ENCODE data around the gene LRRC55. TPM values are rescaled to one million over a fixed set of nuclear protein-coding genes. Genes with fewer than 3 reads are reported as not detected.

Gene LRRC55
- total RNA-seq, 2 experiments from 2014 or later: not detected

- ATAC-seq (no peak), DNase-seq (no peak)
- no peaks in the 10 kb centered on the region for H3K27me3 Mint-ChIP-seq (ENCODE audit: low read depth)
- ChIA-PET CTCF (no interaction called here), POLR2A (no interaction called here)
- no peaks in the 10 kb centered on the region for H3K9me3 Mint-ChIP-seq (ENCODE audit: insufficient read depth)
- no peak overlapping the region for H3K4me3 Mint-ChIP-seq
- H3K36me3 Mint-ChIP-seq (ENCODE audit: low read depth): no peaks in the 10 kb centered on the region
- H3K27ac Mint-ChIP-seq: no peak overlapping the region
- no peaks in the 10 kb centered on the region for H3K4me1 Mint-ChIP-seq (ENCODE audit: low read depth)
These were observed 29.0 kb downstream of the LRRC55 start for GRCh38 chr11:57210781-57211180.

- Mint-ChIP-seq H3K4me1 (ENCODE audit: low read depth) (no peaks in the 10 kb centered on the region), H3K27me3 (ENCODE audit: low read depth) (peaks cover 4% of the 10 kb centered on the region), H3K27ac (no peak overlapping the region), H3K9me3 (ENCODE audit: insufficient read depth) (no peaks in the 10 kb centered on the region), H3K36me3 (ENCODE audit: low read depth) (no peaks in the 10 kb centered on the region), H3K4me3 (no peak overlapping the region)
- ATAC-seq (no peak), DNase-seq (no peak)
- CTCF ChIA-PET: interaction anchor here (0.6 kb wide), 1 partner anchor 37 kb away, joined by 3 read pairs; no protein-coding TSS in a partner anchor
- POLR2A ChIA-PET: no interaction called here
These were observed 31.8 kb downstream of the LRRC55 start for GRCh38 chr11:57213342-57214097.

GRCh38 chr11:57214098-57214417, 32.3 kb downstream of the LRRC55 start:
- no peak for DNase-seq
- no peak overlapping the region for H3K27ac Mint-ChIP-seq
- CTCF ChIA-PET: no interaction called here
- H3K27me3 Mint-ChIP-seq (ENCODE audit: low read depth): peaks cover 4% of the 10 kb centered on the region
- POLR2A ChIA-PET: no interaction called here
- no peak for ATAC-seq
- no peak overlapping the region for H3K4me3 Mint-ChIP-seq
- H3K36me3 Mint-ChIP-seq (ENCODE audit: low read depth): no peaks in the 10 kb centered on the region
- H3K4me1 Mint-ChIP-seq (ENCODE audit: low read depth): no peaks in the 10 kb centered on the region
- H3K9me3 Mint-ChIP-seq (ENCODE audit: insufficient read depth): no peaks in the 10 kb centered on the region

- CTCF ChIA-PET: no interaction called here
- DNase-seq (no peak), ATAC-seq (no peak)
- POLR2A ChIA-PET: no interaction called here
- Mint-ChIP-seq H3K4me3 (no peak overlapping the region), H3K4me1 (ENCODE audit: low read depth) (no peaks in the 10 kb centered on the region), H3K9me3 (ENCODE audit: insufficient read depth) (no peaks in the 10 kb centered on the region), H3K27me3 (ENCODE audit: low read depth) (peaks cover 6% of the 10 kb centered on the region), H3K27ac (no peak overlapping the region), H3K36me3 (ENCODE audit: low read depth) (no peaks in the 10 kb centered on the region)
These were observed 32.7 kb downstream of the LRRC55 start for GRCh38 chr11:57214494-57214893.

GRCh38 chr11:57216463-57216862, 34.7 kb downstream of the LRRC55 start:
- Mint-ChIP-seq H3K27ac (no peak overlapping the region), H3K9me3 (ENCODE audit: insufficient read depth) (no peaks in the 10 kb centered on the region), H3K4me3 (no peak overlapping the region), H3K27me3 (ENCODE audit: low read depth) (peaks cover 6% of the 10 kb centered on the region), H3K4me1 (ENCODE audit: low read depth) (no peaks in the 10 kb centered on the region), H3K36me3 (ENCODE audit: low read depth) (no peaks in the 10 kb centered on the region)
- ChIA-PET CTCF (interaction anchor here (1.5 kb wide), 1 partner anchor 8 kb away, joined by 3 read pairs; no protein-coding TSS in a partner anchor), POLR2A (no interaction called here)
- ATAC-seq: no peak
- no peak for DNase-seq

GRCh38 chr11:57217053-57217452, 35.3 kb downstream of the LRRC55 start:
- H3K9me3 Mint-ChIP-seq (ENCODE audit: insufficient read depth): no peaks in the 10 kb centered on the region
- H3K4me3 Mint-ChIP-seq: no peak overlapping the region
- H3K36me3 Mint-ChIP-seq (ENCODE audit: low read depth): no peaks in the 10 kb centered on the region
- H3K27me3 Mint-ChIP-seq (ENCODE audit: low read depth): peaks cover 6% of the 10 kb centered on the region
- no peaks in the 10 kb centered on the region for H3K4me1 Mint-ChIP-seq (ENCODE audit: low read depth)
- no peak for ATAC-seq
- ChIA-PET CTCF (interaction anchor here (0.7 to 1.5 kb wide), 2 partner anchors 8 to 32 kb away, joined by 3 read pairs; no protein-coding TSS in a partner anchor), POLR2A (interaction anchor here (1.2 kb wide), 1 partner anchor 109 kb away, joined by 3 read pairs; no protein-coding TSS in a partner anchor)
- no peak overlapping the region for H3K27ac Mint-ChIP-seq
- no peak for DNase-seq

- H3K27me3 Mint-ChIP-seq (ENCODE audit: low read depth): peaks cover 6% of the 10 kb centered on the region
- H3K36me3 Mint-ChIP-seq (ENCODE audit: low read depth): no peaks in the 10 kb centered on the region
- ATAC-seq (no peak), DNase-seq (no peak)
- CTCF ChIA-PET: no interaction called here
- no peaks in the 10 kb centered on the region for H3K9me3 Mint-ChIP-seq (ENCODE audit: insufficient read depth)
- H3K4me3 Mint-ChIP-seq: no peak overlapping the region
- H3K27ac Mint-ChIP-seq: no peak overlapping the region
- POLR2A ChIA-PET: no interaction called here
- H3K4me1 Mint-ChIP-seq (ENCODE audit: low read depth): no peaks in the 10 kb centered on the region
These were observed 37.4 kb downstream of the LRRC55 start for GRCh38 chr11:57219021-57219627.

GRCh38 chr11:57222239-57222638, 40.5 kb downstream of the LRRC55 start:
- no peak for DNase-seq
- CTCF ChIA-PET: no interaction called here
- Mint-ChIP-seq H3K9me3 (ENCODE audit: insufficient read depth) (no peaks in the 10 kb centered on the region), H3K27me3 (ENCODE audit: low read depth) (peaks cover 9% of the 10 kb centered on the region), H3K27ac (no peak overlapping the region), H3K4me1 (ENCODE audit: low read depth) (no peaks in the 10 kb centered on the region), H3K36me3 (ENCODE audit: low read depth) (no peaks in the 10 kb centered on the region), H3K4me3 (no peak overlapping the region)
- POLR2A ChIA-PET: no interaction called here
- no peak for ATAC-seq

- Mint-ChIP-seq H3K27me3 (ENCODE audit: low read depth) (peaks cover 6% of the 10 kb centered on the region), H3K4me3 (no peak overlapping the region), H3K4me1 (ENCODE audit: low read depth) (no peaks in the 10 kb centered on the region), H3K27ac (no peak overlapping the region), H3K36me3 (ENCODE audit: low read depth) (no peaks in the 10 kb centered on the region), H3K9me3 (ENCODE audit: insufficient read depth) (no peaks in the 10 kb centered on the region)
- no peak for DNase-seq
- CTCF ChIA-PET: no interaction called here
- POLR2A ChIA-PET: no interaction called here
- no peak for ATAC-seq
These were observed 41.8 kb downstream of the LRRC55 start for GRCh38 chr11:57223601-57224000.

GRCh38 chr11:57224128-57224527, 42.4 kb downstream of the LRRC55 start:
- no peaks in the 10 kb centered on the region for H3K36me3 Mint-ChIP-seq (ENCODE audit: low read depth)
- H3K27ac Mint-ChIP-seq: no peak overlapping the region
- POLR2A ChIA-PET: no interaction called here
- no peaks in the 10 kb centered on the region for H3K9me3 Mint-ChIP-seq (ENCODE audit: insufficient read depth)
- peaks cover 7% of the 10 kb centered on the region for H3K27me3 Mint-ChIP-seq (ENCODE audit: low read depth)
- DNase-seq (no peak), ATAC-seq (no peak)
- H3K4me1 Mint-ChIP-seq (ENCODE audit: low read depth): no peaks in the 10 kb centered on the region
- CTCF ChIA-PET: no interaction called here
- no peak overlapping the region for H3K4me3 Mint-ChIP-seq

- DNase-seq: no peak
- H3K9me3 Mint-ChIP-seq (ENCODE audit: insufficient read depth): no peaks in the 10 kb centered on the region
- H3K4me3 Mint-ChIP-seq: no peak overlapping the region
- peaks cover 5% of the 10 kb centered on the region for H3K27me3 Mint-ChIP-seq (ENCODE audit: low read depth)
- H3K27ac Mint-ChIP-seq: no peak overlapping the region
- no peaks in the 10 kb centered on the region for H3K4me1 Mint-ChIP-seq (ENCODE audit: low read depth)
- CTCF ChIA-PET: interaction anchor here (1.2 kb wide), 1 partner anchor 24 kb away, joined by 5 read pairs; no protein-coding TSS in a partner anchor
- POLR2A ChIA-PET: no interaction called here
- no peaks in the 10 kb centered on the region for H3K36me3 Mint-ChIP-seq (ENCODE audit: low read depth)
- no peak for ATAC-seq
These were observed 42.8 kb downstream of the LRRC55 start for GRCh38 chr11:57224537-57224936.

- H3K4me3 Mint-ChIP-seq: no peak overlapping the region
- DNase-seq (no peak), ATAC-seq (no peak)
- H3K9me3 Mint-ChIP-seq (ENCODE audit: insufficient read depth): no peaks in the 10 kb centered on the region
- ChIA-PET POLR2A (no interaction called here), CTCF (interaction anchor here (2.5 kb wide), 1 partner anchor 21 kb away, joined by 9 read pairs; no protein-coding TSS in a partner anchor)
- peaks cover 36% of the 10 kb centered on the region for H3K27me3 Mint-ChIP-seq (ENCODE audit: low read depth)
- H3K27ac Mint-ChIP-seq: no peak overlapping the region
- no peaks in the 10 kb centered on the region for H3K36me3 Mint-ChIP-seq (ENCODE audit: low read depth)
- H3K4me1 Mint-ChIP-seq (ENCODE audit: low read depth): no peaks in the 10 kb centered on the region
These were observed 46.8 kb downstream of the LRRC55 start for GRCh38 chr11:57228600-57228999.
